Upper lobe of left lung (tissue), 4 donors: ENCODE data around the gene IQCH.

Experiments used
- CTCF ChIP-seq, 6 experiments: fragments of 450-650 bp in 4 of 6; fragments of 200-600 bp in 2 of 6; sonication (generic) in 2 of 6; IDR thresholded peaks; one replicate each; pipeline ENCODE4 v1.5.1; 2016 to 2019; ENCODE audit warnings: antibody characterized with exemption in 6 of 6
- POLR2A ChIP-seq, 4 donors: fragments of 450-650 bp; IDR thresholded peaks; one replicate each; pipeline ENCODE4 v1.5.1; 2016 to 2017; ENCODE audit warnings: antibody characterized with exemption in 4 of 4, mild to moderate bottlenecking in 2 of 4
- POLR2AphosphoS5 ChIP-seq, 2 donors: sonication (generic); formaldehyde crosslinking; IDR thresholded peaks; one replicate each; pipeline ENCODE4 v1.5.1; 2017; ENCODE audit warnings: antibody characterized with exemption in 2 of 2

- no peak for TF ChIP-seq CTCF (IDR thresholded peaks at IDR 0.05)
- TF ChIP-seq POLR2A (IDR thresholded peaks at IDR 0.05) = no peak
- no peak for TF ChIP-seq POLR2AphosphoS5 (IDR thresholded peaks at IDR 0.05)
Measured at GRCh38 chr15:67515557-67515956, 261.0 kb downstream of the IQCH start.
